Activated B cell treated with CpG ODN at 0.5 μM for 24 hours (primary cell): Measurements from ENCODE around the gene KCNC4. TPM values are rescaled to one million over a fixed set of nuclear protein-coding genes. Genes with fewer than 3 reads are reported as not detected.
A peak's percentile ranks its signal among the peaks of the same experiment; 100 is the strongest.

Experiments
- ATAC-seq: fragments of 200-7000 bp; cut with Tn5 transposase; one replicate; pipeline ENCODE4 v1.10.0; 2021; ENCODE audit warnings: low read depth, mild to moderate bottlenecking, moderate library complexity
- CTCF ChIA-PET: fragments of 350-600 bp; sonication (Branson Sonifier 250); formaldehyde crosslinking; loops from one replicate; lab custom pipeline; 2021; ENCODE audit warnings: antibody characterized with exemption; lab: Charles Lee
- POLR2A ChIA-PET: fragments of 350-600 bp; sonication (Branson Sonifier 250); formaldehyde crosslinking; loops from one replicate; lab custom pipeline; 2021; ENCODE audit warnings: antibody characterized with exemption; lab: Charles Lee
- DNase-seq: peaks from one replicate; pipeline ENCODE4 v3.0.0; 2022
- H3K27ac Mint-ChIP-seq: one replicate; pipeline ENCODE4 v1.8.0; 2020; ENCODE audit warnings: mixed read lengths
- H3K27me3 Mint-ChIP-seq: one replicate; pipeline ENCODE4 v1.8.0; 2021; ENCODE audit warnings: mixed read lengths
- H3K36me3 Mint-ChIP-seq: one replicate; pipeline ENCODE4 v1.8.0; 2021; ENCODE audit warnings: low read depth, mixed read lengths
- H3K4me1 Mint-ChIP-seq: one replicate; pipeline ENCODE4 v1.8.0; 2021; ENCODE audit warnings: mixed read lengths
- H3K4me3 Mint-ChIP-seq: one replicate; pipeline ENCODE4 v1.8.0; 2020; ENCODE audit warnings: mild to moderate bottlenecking, mixed read lengths
- H3K9me3 Mint-ChIP-seq: one replicate; pipeline ENCODE4 v1.8.0; 2020; ENCODE audit warnings: mixed read lengths
- intact Hi-C: fragments of 100-400 bp; cut with micrococcal nuclease; formaldehyde crosslinking; loops from one replicate; pipeline ENCODE4 v1.15.1; 2024
- total RNA-seq: library from RNA; stranded (reverse); gene quantifications from 2 replicates; pipeline ENCODE4 v1.2.3, GENCODE V29; 2022
- TF ChIP-seq, protein P1 (sequence below): fragments of 200-600 bp; IDR thresholded peaks from one replicate; pipeline ENCODE4 v1.8.0; 2022; ENCODE audit warnings: antibody characterized with exemption, mild to moderate bottlenecking

Gene KCNC4
- total RNA-seq, 1 donor from 2014 or later = 9.8 TPM

DNA sequence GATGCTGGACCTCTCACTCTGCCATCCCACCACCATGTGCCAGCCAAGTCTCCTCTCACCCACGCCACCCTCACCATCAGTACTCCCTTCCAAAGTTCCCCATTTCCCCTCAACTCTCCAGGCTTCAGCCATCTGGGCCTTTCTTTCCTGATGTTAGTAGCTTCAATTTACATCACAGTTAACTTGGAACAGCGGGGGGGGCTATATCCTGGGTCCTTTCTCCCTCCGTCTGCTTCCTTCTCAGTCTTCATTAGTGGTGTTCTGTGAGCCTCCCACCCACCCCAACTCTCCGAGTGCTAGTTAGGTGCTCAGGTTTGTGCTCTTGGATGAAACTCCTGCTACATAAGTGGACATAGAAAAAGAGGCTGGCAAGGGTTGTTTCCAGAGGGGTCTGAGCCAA lies 31.9 kb downstream of the KCNC4 start:
- H3K27me3 Mint-ChIP-seq = no peaks in the 10 kb centered on the region
- H3K36me3 Mint-ChIP-seq = no peaks in the 10 kb centered on the region
- H3K9me3 Mint-ChIP-seq = no peaks in the 10 kb centered on the region
- intact Hi-C loops = loop anchor here (5.0 kb wide), 1 partner anchor 45 kb away; no protein-coding TSS in a partner anchor
- TF ChIP-seq, protein P1, sequence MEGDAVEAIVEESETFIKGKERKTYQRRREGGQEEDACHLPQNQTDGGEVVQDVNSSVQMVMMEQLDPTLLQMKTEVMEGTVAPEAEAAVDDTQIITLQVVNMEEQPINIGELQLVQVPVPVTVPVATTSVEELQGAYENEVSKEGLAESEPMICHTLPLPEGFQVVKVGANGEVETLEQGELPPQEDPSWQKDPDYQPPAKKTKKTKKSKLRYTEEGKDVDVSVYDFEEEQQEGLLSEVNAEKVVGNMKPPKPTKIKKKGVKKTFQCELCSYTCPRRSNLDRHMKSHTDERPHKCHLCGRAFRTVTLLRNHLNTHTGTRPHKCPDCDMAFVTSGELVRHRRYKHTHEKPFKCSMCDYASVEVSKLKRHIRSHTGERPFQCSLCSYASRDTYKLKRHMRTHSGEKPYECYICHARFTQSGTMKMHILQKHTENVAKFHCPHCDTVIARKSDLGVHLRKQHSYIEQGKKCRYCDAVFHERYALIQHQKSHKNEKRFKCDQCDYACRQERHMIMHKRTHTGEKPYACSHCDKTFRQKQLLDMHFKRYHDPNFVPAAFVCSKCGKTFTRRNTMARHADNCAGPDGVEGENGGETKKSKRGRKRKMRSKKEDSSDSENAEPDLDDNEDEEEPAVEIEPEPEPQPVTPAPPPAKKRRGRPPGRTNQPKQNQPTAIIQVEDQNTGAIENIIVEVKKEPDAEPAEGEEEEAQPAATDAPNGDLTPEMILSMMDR = no peak
- no peak overlapping the region for H3K4me3 Mint-ChIP-seq
- H3K27ac Mint-ChIP-seq = no peak overlapping the region
- peaks cover 37% of the 10 kb centered on the region for H3K4me1 Mint-ChIP-seq
- no peak for ATAC-seq
- ChIA-PET POLR2A (no interaction called here), CTCF (interaction anchor here (5.3 kb wide), 1 partner anchor 34 kb away, joined by 26 read pairs; no protein-coding TSS in a partner anchor)
- DNase-seq = no peak

DNA sequence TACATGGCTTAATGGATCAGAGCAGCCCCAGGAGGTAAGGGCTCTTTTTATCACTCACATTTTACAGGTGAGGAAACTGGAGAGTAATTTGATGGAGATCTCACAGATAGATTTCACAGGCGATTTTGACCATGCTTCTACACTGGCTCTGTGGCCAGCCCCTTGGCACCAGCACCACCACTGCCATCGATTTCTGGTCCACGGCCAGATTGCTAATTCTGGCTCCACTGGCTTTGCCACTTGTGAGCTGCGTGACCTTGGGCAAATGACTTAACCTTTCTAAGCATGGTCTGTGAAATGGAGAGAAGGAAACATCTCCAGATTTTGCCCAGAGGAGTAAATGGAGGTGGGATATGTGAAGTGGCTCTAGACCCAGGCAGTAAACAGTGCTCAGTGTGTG lies 32.6 kb downstream of the KCNC4 start:
- no peak overlapping the region for H3K4me3 Mint-ChIP-seq
- intact Hi-C loops = loop anchor here (1.0 to 5.0 kb wide), 4 partner anchors 33 to 143 kb away; no protein-coding TSS in a partner anchor
- ChIA-PET CTCF (interaction anchor here (5.3 kb wide), 1 partner anchor 34 kb away, joined by 26 read pairs; no protein-coding TSS in a partner anchor), POLR2A (interaction anchor here (0.8 to 3.7 kb wide), 3 partner anchors 11 to 95 kb away, joined by 3 to 32 read pairs (median 3); partner anchors contain the start of gene KCNC4)
- DNase-seq = no peak
- no peaks in the 10 kb centered on the region for H3K9me3 Mint-ChIP-seq
- TF ChIP-seq, protein P1 = no peak
- no peak for ATAC-seq
- H3K27me3 Mint-ChIP-seq = no peaks in the 10 kb centered on the region
- H3K27ac Mint-ChIP-seq = peak overlapping the region; percentile 21
- no peaks in the 10 kb centered on the region for H3K36me3 Mint-ChIP-seq
- peaks cover 37% of the 10 kb centered on the region for H3K4me1 Mint-ChIP-seq

DNA sequence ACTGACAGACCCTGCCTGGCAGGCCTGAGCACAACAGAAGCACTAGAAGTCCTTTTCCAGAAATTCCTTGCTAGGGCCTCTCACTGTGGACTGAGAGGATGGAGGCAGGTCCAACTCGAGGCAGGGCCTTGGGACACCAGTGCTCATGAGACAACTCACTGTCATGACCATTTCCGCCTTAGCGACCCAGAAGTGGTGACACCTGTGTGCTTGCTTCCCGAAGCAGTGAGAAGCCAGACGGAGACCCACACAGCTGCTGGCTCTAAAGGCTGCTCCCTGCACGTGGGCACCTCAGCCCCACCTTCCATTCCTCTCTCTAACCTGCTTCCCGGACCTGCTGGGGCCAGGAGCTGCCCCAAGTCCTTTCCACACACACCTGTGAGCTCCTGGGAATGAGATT lies 33.0 kb downstream of the KCNC4 start:
- H3K27ac Mint-ChIP-seq = peak overlapping the region; percentile 73
- intact Hi-C loops = loop anchor here (1.0 to 5.0 kb wide), 4 partner anchors 34 to 142 kb away; no protein-coding TSS in a partner anchor
- H3K27me3 Mint-ChIP-seq = no peaks in the 10 kb centered on the region
- H3K4me3 Mint-ChIP-seq = peak overlapping the region; percentile 71
- TF ChIP-seq, protein P1 = no peak
- ATAC-seq = peak; percentile 56
- H3K36me3 Mint-ChIP-seq = no peaks in the 10 kb centered on the region
- peaks cover 37% of the 10 kb centered on the region for H3K4me1 Mint-ChIP-seq
- no peaks in the 10 kb centered on the region for H3K9me3 Mint-ChIP-seq
- ChIA-PET CTCF (interaction anchor here (5.3 kb wide), 1 partner anchor 35 kb away, joined by 26 read pairs; no protein-coding TSS in a partner anchor), POLR2A (interaction anchor here (0.8 to 3.7 kb wide), 4 partner anchors 11 to 165 kb away, joined by 3 to 32 read pairs (median 3); partner anchors contain the start of gene KCNC4)
- no peak for DNase-seq

DNA sequence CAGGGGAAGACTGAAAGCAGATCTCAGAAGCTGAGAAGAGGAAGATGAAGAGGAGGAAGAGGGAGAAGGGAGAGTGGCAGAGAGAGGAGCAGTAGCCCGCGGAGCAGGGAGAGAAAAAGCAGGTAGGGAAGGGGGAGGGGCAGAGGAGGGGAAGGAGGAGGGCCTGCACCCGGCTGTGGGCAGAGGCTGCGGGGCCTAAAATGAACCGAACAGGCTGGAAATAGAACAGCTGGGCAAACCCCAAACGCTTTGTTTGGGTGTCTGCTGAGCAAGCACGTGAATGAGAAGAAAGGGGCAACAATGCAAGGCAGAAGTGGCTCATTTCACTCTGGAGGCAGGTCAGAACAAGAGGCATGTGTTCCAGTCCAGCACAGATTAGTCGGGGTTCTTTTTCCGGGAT lies 33.5 kb downstream of the KCNC4 start:
- POLR2A ChIA-PET = interaction anchor here (0.8 to 3.7 kb wide), 4 partner anchors 11 to 165 kb away, joined by 3 to 32 read pairs (median 3); partner anchors contain the start of gene KCNC4
- peak; percentile 30 for DNase-seq
- Mint-ChIP-seq H3K27me3 (no peaks in the 10 kb centered on the region), H3K4me1 (peaks cover 37% of the 10 kb centered on the region), H3K36me3 (no peaks in the 10 kb centered on the region), H3K9me3 (no peaks in the 10 kb centered on the region), H3K27ac (peak overlapping the region; percentile 73), H3K4me3 (peak overlapping the region; percentile 71)
- TF ChIP-seq, protein P1 = no peak
- CTCF ChIA-PET = interaction anchor here (5.3 kb wide), 1 partner anchor 35 kb away, joined by 26 read pairs; no protein-coding TSS in a partner anchor
- intact Hi-C loops = loop anchor here (1.0 to 5.0 kb wide), 4 partner anchors 34 to 142 kb away; no protein-coding TSS in a partner anchor
- ATAC-seq = peak; percentile 89

DNA sequence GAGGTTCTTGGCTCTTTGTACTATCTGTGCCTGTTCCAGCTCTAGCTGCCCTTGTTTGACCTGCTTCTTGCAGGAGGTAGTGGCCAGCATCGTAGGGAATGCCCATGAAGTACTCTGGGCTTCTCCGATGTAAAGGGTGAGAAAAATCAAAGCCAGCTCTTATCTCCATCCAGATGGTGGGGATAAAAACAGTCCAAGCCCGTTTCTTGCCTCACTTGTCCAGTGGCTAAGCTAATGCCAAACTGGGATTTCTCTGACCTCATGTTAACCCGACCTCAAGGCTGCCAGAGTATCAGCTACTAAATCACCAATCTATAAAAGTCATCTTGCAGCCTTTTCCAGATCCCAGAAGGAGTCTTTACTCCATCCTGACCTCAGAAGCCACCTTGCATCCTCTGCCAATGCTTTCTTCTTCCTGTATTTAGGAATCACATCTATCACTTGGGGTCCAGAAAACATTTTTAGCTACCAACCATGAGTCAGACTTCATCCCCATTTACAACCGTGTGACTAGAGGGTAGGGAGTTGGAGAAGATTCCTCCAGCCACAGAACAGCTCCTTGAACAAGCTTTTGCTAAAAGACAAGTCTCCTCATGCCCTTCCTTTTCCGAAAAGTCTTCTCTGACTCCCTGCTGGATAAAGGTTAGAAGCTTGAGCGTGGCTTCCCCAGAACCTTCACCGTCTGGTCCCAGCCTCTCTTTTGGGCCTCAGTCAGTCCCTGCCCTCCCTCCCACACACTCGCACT lies 35.9 kb downstream of the KCNC4 start:
- intact Hi-C loops = no loop called here
- Mint-ChIP-seq H3K27ac (no peak overlapping the region), H3K4me1 (peaks cover 29% of the 10 kb centered on the region), H3K4me3 (no peak overlapping the region), H3K27me3 (no peaks in the 10 kb centered on the region), H3K9me3 (no peaks in the 10 kb centered on the region), H3K36me3 (no peaks in the 10 kb centered on the region)
- ChIA-PET POLR2A (interaction anchor here (3.7 kb wide), 1 partner anchor 35 kb away, joined by 32 read pairs; the partner anchor contains the start of gene KCNC4), CTCF (interaction anchor here (1.6 to 5.3 kb wide), 2 partner anchors 38 to 49 kb away, joined by 6 to 26 read pairs; no protein-coding TSS in a partner anchor)
- ATAC-seq = no peak
- TF ChIP-seq, protein P1 = no peak
- no peak for DNase-seq
